HCT116 (cell line): ENCODE measurements around the gene A3GALT2. TPM values are rescaled to one million over a fixed set of nuclear protein-coding genes. Genes with fewer than 3 reads are reported as not detected.

Experiments
- ATAC-seq: fragments of 200-7000 bp; cut with Tn5 transposase; 2 replicates; pipeline ENCODE4 v1.9.1; 2020; ENCODE audit warnings: mild to moderate bottlenecking, moderate library complexity
- BruUV-seq: library from RNA; stranded (reverse); fragments of 400-500 nt; replicated peaks from 2 replicates; lab custom pipeline; 2021; lab: Mats Ljungman, UMichigan
- CTCF ChIA-PET: fragments of 300-600 bp; sonication (Branson Sonifier 250); formaldehyde crosslinking; loops from one replicate; lab custom pipeline; 2021; ENCODE audit warnings: antibody characterized with exemption; lab: Charles Lee
- POLR2A ChIA-PET: fragments of 300-600, 350-600 bp; sonication (Branson Sonifier 250); formaldehyde crosslinking; loops from one replicate; lab custom pipeline; 2021; ENCODE audit warnings: antibody characterized with exemption; lab: Charles Lee
- RAD21 ChIA-PET, 2 experiments: fragments of 300-600 bp; sonication (Branson Sonifier 250); formaldehyde crosslinking; loops; one replicate each; lab custom pipeline; 2023; ENCODE audit warnings: low total read pairs in 2 of 2; ENCODE audit not compliant: uncharacterized antibody in 2 of 2, unreplicated experiment in 2 of 2, low non-redundant PET in 1 of 2; lab: Charles Lee
- DNase-seq: peaks from one replicate; pipeline ENCODE4 v3.0.0-alpha.2; 2010; ENCODE audit warnings: low read depth, low spot score
- H2AFZ ChIP-seq: fragments of 200-600 bp; shearing (Covaris generic), sonication (generic); 2 replicates; pipeline ENCODE4 v1.6.1; 2017; ENCODE audit warnings: low read depth, mixed run types, mixed read lengths, antibody characterized with exemption, low read length; ENCODE audit not compliant: poor library complexity, severe bottlenecking
- H3K27ac ChIP-seq: 2 replicates; pipeline ENCODE4 v1.5.1; 2012; ENCODE audit warnings: low read depth, low read length
- H3K27me3 ChIP-seq: fragments of 200-600 bp; sonication (generic); 2 replicates; pipeline ENCODE4 v1.6.1; 2016; ENCODE audit warnings: mixed run types, low read length, mixed read lengths; ENCODE audit not compliant: insufficient read depth
- H3K36me3 ChIP-seq, 2 experiments: fragments of 200-500 bp in 1 of 2; fragments of 200-600 bp in 1 of 2; sonication (Bioruptor generic) in 1 of 2; sonication (generic) in 1 of 2; 2 replicates each; pipeline versions ENCODE4 v1.5.1 to v1.6.1; 2014 to 2016; ENCODE audit warnings: low read length in 2 of 2, inconsistent platforms in 1 of 2, mixed read lengths in 1 of 2, mixed run types in 1 of 2; ENCODE audit not compliant: insufficient read depth in 2 of 2, control insufficient read depth in 1 of 2
- H3K4me1 ChIP-seq, 2 experiments: fragments of 200-600 bp in 1 of 2; sonication (generic) in 1 of 2; 2 replicates each; pipeline versions ENCODE4 v1.5.1 to v1.6.1; 2012 to 2017; ENCODE audit warnings: low read length in 2 of 2, inconsistent platforms in 1 of 2, mild to moderate bottlenecking in 1 of 2, mixed read lengths in 1 of 2, mixed run types in 1 of 2, moderate library complexity in 1 of 2; ENCODE audit not compliant: insufficient read depth in 2 of 2, control insufficient read depth in 1 of 2
- H3K4me2 ChIP-seq: fragments of 200-600 bp; sonication (generic); 2 replicates; pipeline ENCODE4 v1.6.1; 2017; ENCODE audit warnings: mixed run types, low read length, mixed read lengths
- H3K4me3 ChIP-seq, 2 experiments: fragments of 200-600 bp in 1 of 2; sonication (generic) in 1 of 2; replicated peaks in 1 of 2; 2 replicates each; pipeline ENCODE4 v1.5.1; 2011 to 2016; ENCODE audit warnings: low read length in 2 of 2, control low read depth in 1 of 2, low read depth in 1 of 2, mild to moderate bottlenecking in 1 of 2, mixed read lengths in 1 of 2, mixed run types in 1 of 2
- H3K79me2 ChIP-seq: fragments of 200-600 bp; sonication (generic); 2 replicates; pipeline ENCODE4 v1.6.1; 2017; ENCODE audit warnings: mild to moderate bottlenecking, mixed run types, low read length, moderate library complexity, mixed read lengths; ENCODE audit not compliant: insufficient read depth
- H3K9ac ChIP-seq: fragments of 200-600 bp; sonication (generic); 2 replicates; pipeline ENCODE4 v1.6.1; 2016; ENCODE audit warnings: low read length, mixed read lengths
- H3K9me2 ChIP-seq: fragments of 200-600 bp; sonication (generic), shearing (Covaris generic); 2 replicates; pipeline ENCODE4 v1.6.1; 2017; ENCODE audit warnings: mixed run types, mild to moderate bottlenecking, moderate library complexity; ENCODE audit not compliant: insufficient read depth
- H3K9me3 ChIP-seq, 2 experiments: fragments of 200-500 bp in 1 of 2; fragments of 200-600 bp in 1 of 2; sonication (Bioruptor generic) in 1 of 2; sonication (generic) in 1 of 2; 2 replicates each; pipeline ENCODE4 v1.6.1; 2014 to 2017; ENCODE audit warnings: low read length in 2 of 2, mixed read lengths in 2 of 2, inconsistent platforms in 1 of 2, low read depth in 1 of 2, mild to moderate bottlenecking in 1 of 2, mixed run types in 1 of 2, moderate library complexity in 1 of 2; ENCODE audit not compliant: control insufficient read depth in 1 of 2, insufficient read depth in 1 of 2
- H4K20me1 ChIP-seq: fragments of 200-600 bp; sonication (generic), shearing (Covaris generic); 2 replicates; pipeline ENCODE4 v1.6.1; 2017; ENCODE audit warnings: mixed run types, mild to moderate bottlenecking, moderate library complexity; ENCODE audit not compliant: insufficient read depth
- ATF3 ChIP-seq: IDR thresholded peaks from 2 replicates; pipeline ENCODE4 v1.6.1; 2012
- ELF1 ChIP-seq: IDR thresholded peaks from 2 replicates; pipeline ENCODE4 v1.6.1; 2012; ENCODE audit warnings: low read depth, borderline replicate concordance
- EZH2 ChIP-seq: fragments of 200-600 bp; sonication (generic); IDR thresholded peaks from 2 replicates; pipeline ENCODE4 v1.6.1; 2017; ENCODE audit warnings: antibody characterized with exemption, mixed run types
- EZH2phosphoT487 ChIP-seq: fragments of 200-600 bp; IDR thresholded peaks from 2 replicates; pipeline ENCODE4 v1.6.1; 2018; ENCODE audit warnings: antibody characterized with exemption, borderline replicate concordance
- FOSL1 ChIP-seq: IDR thresholded peaks from 2 replicates; pipeline ENCODE4 v1.6.1; 2012; ENCODE audit warnings: low read depth
- JUND ChIP-seq: IDR thresholded peaks from 2 replicates; pipeline ENCODE4 v1.6.1; 2012
- MAX ChIP-seq: IDR thresholded peaks from 2 replicates; pipeline ENCODE4 v1.6.1; 2012
- POLR2A ChIP-seq: IDR thresholded peaks from 2 replicates; pipeline ENCODE4 v1.7.0; 2011; ENCODE audit warnings: borderline replicate concordance; ENCODE audit not compliant: insufficient read depth, insufficient read length; ENCODE audit errors: extremely low read depth
- POLR2AphosphoS5 ChIP-seq: IDR thresholded peaks from 2 replicates; pipeline ENCODE4 v1.6.1; 2011; ENCODE audit warnings: mild to moderate bottlenecking, low read depth, low read length, moderate library complexity
- RAD21 ChIP-seq: IDR thresholded peaks from 2 replicates; pipeline ENCODE4 v1.6.1; 2012; ENCODE audit warnings: low read depth, mild to moderate bottlenecking
- REST ChIP-seq: IDR thresholded peaks from 2 replicates; pipeline ENCODE4 v1.6.1; 2012; ENCODE audit warnings: low read depth
- SP1 ChIP-seq: IDR thresholded peaks from 2 replicates; pipeline ENCODE4 v1.6.1; 2012; ENCODE audit warnings: low read depth
- YY1 ChIP-seq: IDR thresholded peaks from 2 replicates; pipeline ENCODE4 v1.6.1; 2011; ENCODE audit warnings: low read length, low read depth, moderate library complexity, mild to moderate bottlenecking; ENCODE audit not compliant: insufficient replicate concordance; ENCODE audit errors: extremely low read depth
- ZBTB33 ChIP-seq: IDR thresholded peaks from 2 replicates; pipeline ENCODE4 v1.6.1; 2011; ENCODE audit warnings: mild to moderate bottlenecking, low read length, moderate library complexity; ENCODE audit not compliant: insufficient replicate concordance; ENCODE audit errors: extremely low read depth
- ZFX ChIP-seq: fragments of 450-650 bp; IDR thresholded peaks from 2 replicates; pipeline ENCODE4 v1.6.1; 2017
- ZNF274 ChIP-seq: fragments of 200-500 bp; sonication (Bioruptor generic); IDR thresholded peaks from 2 replicates; pipeline ENCODE4 v1.6.1; 2014; ENCODE audit warnings: mild to moderate bottlenecking, low read depth, low read length, inconsistent platforms
- intact Hi-C: fragments of 100-400 bp; cut with micrococcal nuclease; formaldehyde crosslinking; loops from 2 replicates; pipeline ENCODE4 v1.10.0; 2022
- total RNA-seq: library from RNA; stranded (reverse); gene quantifications from one replicate; pipeline ENCODE4 v1.2.1, GENCODE V29; 2021; ENCODE audit not compliant: unreplicated experiment

The A3GALT2 gene
- total RNA-seq, 1 experiment from 2014 or later = not detected

GRCh38 chr1:33263890-33264504 is 56.9 kb downstream of the A3GALT2 start:
- Histone ChIP-seq H3K4me3 (no peak overlapping the region), H3K4me2 (no peak overlapping the region), H2AFZ (no peak overlapping the region), H3K4me1 (no peaks in the 10 kb centered on the region), H3K27ac (no peak overlapping the region), H3K36me3 (no peaks in the 10 kb centered on the region), H4K20me1 (no peaks in the 10 kb centered on the region), H3K9me2 (no peaks in the 10 kb centered on the region), H3K27me3 (no peaks in the 10 kb centered on the region), H3K9ac (no peak overlapping the region), H3K79me2 (no peaks in the 10 kb centered on the region), H3K9me3 (no peaks in the 10 kb centered on the region)
- intact Hi-C loops = no loop called here
- ChIA-PET POLR2A (interaction anchor here (1.4 kb wide), 1 partner anchor 9 kb away, joined by 4 read pairs; no protein-coding TSS in a partner anchor), CTCF (no interaction called here), RAD21 (no interaction called here)
- no TSS peak for BruUV-seq
- DNase-seq (no peak), ATAC-seq (no peak)
- no peak for TF ChIP-seq RAD21
- TF ChIP-seq POLR2AphosphoS5 = no peak
- TF ChIP-seq EZH2phosphoT487 = no peak
- TF ChIP-seq ZFX = no peak
- TF ChIP-seq YY1 = no peak
- TF ChIP-seq ELF1 = no peak
- TF ChIP-seq ATF3 = no peak

GRCh38 chr1:33261344-33261743 is 59.6 kb downstream of the A3GALT2 start:
- no peaks in the 10 kb centered on the region for H4K20me1 ChIP-seq
- CTCF ChIA-PET = no interaction called here
- DNase-seq = no peak
- intact Hi-C loops = no loop called here
- H3K4me2 ChIP-seq = no peak overlapping the region
- H3K4me3 ChIP-seq = no peak overlapping the region
- no peak for ATAC-seq
- no peaks in the 10 kb centered on the region for H3K9me3 ChIP-seq
- POLR2A ChIA-PET = interaction anchor here (0.7 kb wide), 1 partner anchor 76 kb away, joined by 3 read pairs; no protein-coding TSS in a partner anchor
- no TSS peak for BruUV-seq
- no peak overlapping the region for H2AFZ ChIP-seq
- no peaks in the 10 kb centered on the region for H3K9me2 ChIP-seq
- no peak overlapping the region for H3K27ac ChIP-seq
- H3K36me3 ChIP-seq = no peaks in the 10 kb centered on the region
- H3K4me1 ChIP-seq = peaks cover 4 to 8% of the 10 kb centered on the region in 2 experiments; a peak in 3 of 4 replicates
- no peaks in the 10 kb centered on the region for H3K27me3 ChIP-seq
- H3K79me2 ChIP-seq = 0 out of 2 replicates have a peak, but pooled peaks cover 4% of the 10 kb centered on the region
- H3K9ac ChIP-seq = no peak overlapping the region
- RAD21 ChIA-PET = no interaction called here
- TF ChIP-seq ZNF274 (no peak), EZH2 (no peak), POLR2A (no peak), RAD21 (no peak), SP1 (no peak), JUND (no peak), FOSL1 (no peak), REST (no peak), ZBTB33 (no peak), MAX (no peak)
